H1 (cell line): ENCODE measurements around the gene TOP1. TPM values are rescaled to one million over a fixed set of nuclear protein-coding genes. Genes with fewer than 3 reads are reported as not detected.

Experiments
- CTCF ChIA-PET: fragments of 300-600 bp; sonication (Branson Sonifier 250); formaldehyde crosslinking; loops from one replicate; lab custom pipeline; 2021; ENCODE audit not compliant: partially characterized antibody; lab: Charles Lee
- POLR2A ChIA-PET: fragments of 300-600 bp; sonication (Branson Sonifier 250); formaldehyde crosslinking; loops from one replicate; lab custom pipeline; 2021; ENCODE audit warnings: inconsistent platforms; ENCODE audit not compliant: partially characterized antibody; lab: Charles Lee
- DNase-seq, 2 experiments: peaks; one replicate each; pipeline versions ENCODE4 v3.0.0 to v3.0.0-alpha.2; 2010 to 2022; ENCODE audit warnings: low spot score in 2 of 2, low read depth in 1 of 2, mixed read lengths in 1 of 2
- FAIRE-seq: peaks from 2 replicates; lab custom pipeline; 2011; peaks lifted over from hg19 to GRCh38; lab: Jason Lieb, UNC
- H2AFZ ChIP-seq: 2 replicates; pipeline ENCODE4 v1.8.1; 2012; ENCODE audit warnings: low read length, inconsistent platforms
- H2AK5ac ChIP-seq: 2 replicates; pipeline ENCODE4 v1.6.1; 2013; ENCODE audit warnings: low read depth, low read length
- H2BK120ac ChIP-seq: replicated peaks from 2 replicates; pipeline ENCODE3; 2013; ENCODE audit warnings: low read depth, low read length, inconsistent platforms
- H2BK12ac ChIP-seq: 2 replicates; pipeline ENCODE4 v1.6.1; 2013; ENCODE audit warnings: low read depth, low read length
- H2BK15ac ChIP-seq: 2 replicates; pipeline ENCODE4 v1.6.1; 2013; ENCODE audit warnings: low read length
- H2BK20ac ChIP-seq: 2 replicates; pipeline ENCODE4 v1.6.1; 2013; ENCODE audit warnings: low read length
- H2BK5ac ChIP-seq: 2 replicates; pipeline ENCODE4 v1.6.1; 2013; ENCODE audit warnings: low read depth, low read length
- H3K14ac ChIP-seq: 2 replicates; pipeline ENCODE4 v1.6.1; 2013; ENCODE audit warnings: inconsistent platforms; ENCODE audit not compliant: insufficient read length
- H3K18ac ChIP-seq: 2 replicates; pipeline ENCODE4 v1.6.1; 2013; ENCODE audit warnings: low read length; ENCODE audit errors: extremely low read depth
- H3K23ac ChIP-seq: 2 replicates; pipeline ENCODE4 v1.6.1; 2013; ENCODE audit warnings: inconsistent platforms; ENCODE audit not compliant: insufficient read length
- H3K23me2 ChIP-seq: 2 replicates; pipeline ENCODE4 v1.6.1; 2013; ENCODE audit warnings: low read depth, low read length
- H3K27ac ChIP-seq: 2 replicates; pipeline ENCODE4 v1.6.1; 2011; ENCODE audit warnings: low read depth, low read length, inconsistent platforms
- H3K27me3 ChIP-seq, 4 experiments: replicated peaks in 1 of 4; 1 replicate in 1 of 4; 2 replicates in 3 of 4; pipeline versions ENCODE4 v1.6.1 to v1.8.1; 2011 to 2013; ENCODE audit warnings: low read length in 3 of 4, mild to moderate bottlenecking in 3 of 4, inconsistent platforms in 2 of 4, mixed read lengths in 2 of 4, moderate library complexity in 1 of 4; ENCODE audit not compliant: control insufficient read depth in 3 of 4, insufficient read depth in 3 of 4; ENCODE audit errors: extremely low read depth in 1 of 4
- H3K36me3 ChIP-seq, 4 experiments: 2 replicates each; pipeline versions ENCODE4 v1.6.1 to v1.8.1; 2011 to 2013; ENCODE audit warnings: mild to moderate bottlenecking in 4 of 4, low read length in 3 of 4, moderate library complexity in 2 of 4, control low read depth in 1 of 4, inconsistent platforms in 1 of 4; ENCODE audit not compliant: insufficient read depth in 4 of 4, control insufficient read depth in 2 of 4
- H3K4ac ChIP-seq: replicated peaks from 2 replicates; pipeline ENCODE3; 2013; ENCODE audit warnings: low read length, low read depth, mixed read lengths, inconsistent platforms; ENCODE audit not compliant: insufficient read length
- H3K4me1 ChIP-seq, 4 experiments: replicated peaks in 1 of 4; 1 replicate in 1 of 4; 2 replicates in 3 of 4; pipeline versions ENCODE4 v1.6.1 to v1.8.1; 2011 to 2013; ENCODE audit warnings: low read length in 3 of 4, inconsistent platforms in 2 of 4, mixed read lengths in 1 of 4; ENCODE audit not compliant: insufficient read depth in 4 of 4, control insufficient read depth in 3 of 4
- H3K4me2 ChIP-seq, 2 experiments: 2 replicates each; pipeline versions ENCODE4 v1.6.1 to v1.8.1; 2011 to 2013; ENCODE audit warnings: low read depth in 2 of 2, low read length in 2 of 2, control low read depth in 1 of 2, inconsistent platforms in 1 of 2, mild to moderate bottlenecking in 1 of 2; ENCODE audit not compliant: insufficient read depth in 1 of 2
- H3K4me3 ChIP-seq, 4 experiments: fragments of 200-600, 300-600 bp in 1 of 4; sonication (generic), shearing (Covaris generic), sonication (Bioruptor Twin) in 1 of 4; 2 replicates each; pipeline versions ENCODE4 v1.5.1 to v1.8.1; 2011 to 2016; ENCODE audit warnings: low read length in 4 of 4, low read depth in 3 of 4, control low read depth in 2 of 4, inconsistent platforms in 2 of 4, mild to moderate bottlenecking in 2 of 4, mixed read lengths in 1 of 4, moderate library complexity in 1 of 4; ENCODE audit not compliant: insufficient read depth in 2 of 4; ENCODE audit errors: extremely low read depth in 1 of 4
- H3K56ac ChIP-seq: replicated peaks from 2 replicates; pipeline ENCODE3; 2013; ENCODE audit warnings: low read depth, mild to moderate bottlenecking, mixed read lengths, low read length, inconsistent platforms; ENCODE audit not compliant: insufficient read length
- H3K79me1 ChIP-seq: 2 replicates; pipeline ENCODE4 v1.6.1; 2013; ENCODE audit warnings: low read depth, low read length, control low read depth
- H3K79me2 ChIP-seq, 2 experiments: 2 replicates each; pipeline versions ENCODE4 v1.6.1 to v1.8.1; 2012 to 2013; ENCODE audit warnings: low read length in 2 of 2, mild to moderate bottlenecking in 2 of 2, inconsistent platforms in 1 of 2; ENCODE audit not compliant: insufficient read depth in 2 of 2, control insufficient read depth in 1 of 2
- H3K9ac ChIP-seq, 4 experiments: replicated peaks in 1 of 4; 1 replicate in 1 of 4; 2 replicates in 3 of 4; pipeline versions ENCODE4 v1.6.1 to v1.8.1; 2011 to 2013; ENCODE audit warnings: low read depth in 3 of 4, low read length in 3 of 4, control low read depth in 2 of 4, mild to moderate bottlenecking in 2 of 4, moderate library complexity in 2 of 4, inconsistent platforms in 1 of 4; ENCODE audit errors: extremely low read depth in 1 of 4
- H3K9me3 ChIP-seq, 2 experiments: 2 replicates each; pipeline versions ENCODE4 v1.6.1 to v1.8.1; 2012 to 2013; ENCODE audit warnings: mild to moderate bottlenecking in 2 of 2, moderate library complexity in 2 of 2, control low read depth in 1 of 2, inconsistent platforms in 1 of 2, low read depth in 1 of 2, low read length in 1 of 2, mixed read lengths in 1 of 2; ENCODE audit not compliant: insufficient read depth in 2 of 2
- H4K20me1 ChIP-seq, 2 experiments: replicated peaks in 1 of 2; 2 replicates each; pipeline versions ENCODE3 to v1.8.1; 2011 to 2013; ENCODE audit warnings: inconsistent platforms in 2 of 2, low read length in 2 of 2, mild to moderate bottlenecking in 1 of 2; ENCODE audit not compliant: insufficient read depth in 2 of 2, control insufficient read depth in 1 of 2
- H4K5ac ChIP-seq: 2 replicates; pipeline ENCODE4 v1.6.1; 2013; ENCODE audit warnings: low read length, low read depth, mixed read lengths, inconsistent platforms; ENCODE audit not compliant: insufficient read length
- H4K8ac ChIP-seq: 2 replicates; pipeline ENCODE4 v1.8.0; 2013; ENCODE audit warnings: mild to moderate bottlenecking, moderate library complexity, low read length, inconsistent platforms; ENCODE audit not compliant: insufficient read depth; ENCODE audit errors: extremely low read depth
- H4K91ac ChIP-seq: replicated peaks from 2 replicates; pipeline ENCODE3; 2013; ENCODE audit warnings: low read length, mixed read lengths, inconsistent platforms; ENCODE audit not compliant: insufficient read length
- CEBPB ChIP-seq: IDR thresholded peaks from 2 replicates; pipeline ENCODE4 v1.6.1; 2012; ENCODE audit warnings: low read depth, low read length
- CREB1 ChIP-seq: IDR thresholded peaks from 2 replicates; pipeline ENCODE4 v1.6.1; 2012; ENCODE audit warnings: inconsistent platforms
- EZH2 ChIP-seq: fragments of 200-600 bp; sonication (generic); IDR thresholded peaks from 2 replicates; pipeline ENCODE4 v1.7.1; 2012; ENCODE audit warnings: low read depth, mild to moderate bottlenecking, moderate library complexity, low read length, inconsistent platforms; ENCODE audit not compliant: severe bottlenecking
- JUN ChIP-seq: IDR thresholded peaks from 2 replicates; pipeline ENCODE4 v1.6.1; 2011; ENCODE audit warnings: low read depth, mild to moderate bottlenecking, improper control_type of control experiment, low read length
- JUND ChIP-seq: IDR thresholded peaks from 2 replicates; pipeline ENCODE4 v1.6.1; 2011; ENCODE audit warnings: mild to moderate bottlenecking, improper control_type of control experiment, low read length
- KDM1A ChIP-seq: fragments of 200-600, 300-600 bp; sonication (generic); IDR thresholded peaks from 2 replicates; pipeline ENCODE4 v1.7.1; 2016; ENCODE audit warnings: mild to moderate bottlenecking, low read length, borderline replicate concordance
- SAP30 ChIP-seq: fragments of 300-600 bp; sonication (generic); IDR thresholded peaks from 2 replicates; pipeline ENCODE4 v1.7.1; 2012; ENCODE audit warnings: low read length, moderate library complexity, mild to moderate bottlenecking, inconsistent platforms; ENCODE audit not compliant: insufficient read depth, insufficient replicate concordance
- SRF ChIP-seq: IDR thresholded peaks from 2 replicates; pipeline ENCODE4 v1.6.1; 2011; ENCODE audit warnings: mild to moderate bottlenecking, low read depth, low read length, moderate library complexity
- SUZ12 ChIP-seq: fragments of 200-600 bp; sonication (generic); IDR thresholded peaks from 2 replicates; pipeline ENCODE4 v1.6.1; 2012; ENCODE audit warnings: mild to moderate bottlenecking, inconsistent platforms, low read length, moderate library complexity, mixed read lengths
- TAF7 ChIP-seq: optimal IDR thresholded peaks from 2 replicates; pipeline ENCODE3; 2011; ENCODE audit warnings: low read depth, mild to moderate bottlenecking, inconsistent platforms, low read length, moderate library complexity, borderline replicate concordance
- TBP ChIP-seq: IDR thresholded peaks from 2 replicates; pipeline ENCODE4 v1.6.1; 2011; ENCODE audit warnings: low read depth, low read length, improper control_type of control experiment
- TCF12 ChIP-seq: IDR thresholded peaks from 2 replicates; pipeline ENCODE4 v1.6.1; 2011; ENCODE audit warnings: low read depth, mild to moderate bottlenecking, low read length
- WGBS, 2 experiments: shearing (Covaris generic) in 1 of 2; methylation state at CpG; one replicate each; pipeline versions ENCODE4 v1.1.6 to v1.1.7; 2013 to 2015; ENCODE audit warnings: low lambda C conversion rate in 2 of 2, mixed read lengths in 2 of 2, inconsistent platforms in 1 of 2, low coverage in 1 of 2, missing lambda C conversion rate in 1 of 2; ENCODE audit not compliant: insufficient replicate concordance in 2 of 2, insufficient coverage in 1 of 2, insufficient read length in 1 of 2; ENCODE audit errors: extremely low coverage in 1 of 2, missing lambda C conversion rate in 1 of 2; 5-methylcytosine and 5-hydroxymethylcytosine counted together
- polyA plus RNA-seq, 7 experiments: library from polyadenylated mRNA; depleted of rRNA in 3 of 7; stranded (reverse) in 5 of 7; unstranded in 2 of 7; fragments of >200 nt in 5 of 7; fragments of 200-250 nt in 2 of 7; gene quantifications; 1 replicate in 5 of 7; 2 replicates in 1 of 7; 4 replicates in 1 of 7; pipeline versions ENCODE4 v1.2.1 to v1.2.3, GENCODE V29; 2011 to 2013; ENCODE audit warnings: missing spikeins in 2 of 7, mixed read lengths in 2 of 7
- total RNA-seq: library from RNA; stranded (reverse); fragmentation: NEBNext Ultra II Directional; extraction: Animal tissue kit (Norgen Biotek cat#: 25700); gene quantifications from 2 replicates; pipeline ENCODE4 v1.2.1, GENCODE V29; 2021

The TOP1 gene
- total and polyA plus RNA-seq, 2 of the 8 experiments (the other 6 are each of a cell fraction or from before 2014, with no cell fraction given), result 7.4 to 108 TPM

DNA sequence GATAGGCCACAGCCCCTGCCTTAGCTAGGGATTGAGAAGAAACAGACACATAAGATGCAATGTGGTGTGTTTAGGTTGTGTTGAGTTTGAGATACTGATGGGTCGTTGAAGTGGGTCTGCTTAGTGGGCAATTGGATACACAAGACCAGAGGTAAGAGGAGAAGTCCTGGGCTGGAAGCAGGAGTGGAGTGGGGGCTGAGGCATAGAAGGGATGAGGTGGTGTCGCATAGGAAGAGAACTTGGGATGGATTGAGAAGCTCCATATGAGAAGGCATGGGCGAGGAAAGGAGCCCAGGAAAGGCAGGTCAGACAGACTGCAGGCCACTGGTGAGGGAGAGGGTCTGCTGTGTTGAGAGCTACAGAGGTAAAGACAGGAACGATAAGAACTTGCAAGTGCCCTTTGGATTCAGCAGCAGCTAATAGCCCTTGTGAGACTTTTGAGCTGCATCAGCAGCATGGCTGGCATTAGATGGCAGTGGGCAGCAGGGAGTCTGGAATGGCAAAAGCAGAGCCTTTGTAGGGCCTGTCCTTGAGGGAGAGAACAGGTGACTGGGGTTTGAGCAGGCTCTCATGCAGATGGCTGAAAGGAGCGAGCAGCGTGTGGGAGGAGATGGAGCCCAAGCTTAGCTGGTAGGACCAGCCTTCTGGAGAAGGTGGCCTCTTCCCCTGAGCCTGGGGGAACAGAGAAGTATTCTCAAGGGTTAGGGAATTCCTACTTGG, 141.9 kb downstream of the TOP1 start:
- Histone ChIP-seq H3K4ac (no peak overlapping the region), H3K4me1 (no peaks in the 10 kb centered on the region; a peak in 1 of 7 replicates), H3K36me3 (peaks cover 47 to 82% (median 77%) of the 10 kb centered on the region in 4 experiments), H2BK12ac (no peak overlapping the region), H3K9me3 (no peaks in the 10 kb centered on the region), H3K23me2 (no peaks in the 10 kb centered on the region), H3K79me2 (no peaks in the 10 kb centered on the region), H2BK120ac (no peak overlapping the region), H2BK5ac (no peak overlapping the region), H4K91ac (no peak overlapping the region), H3K14ac (no peak overlapping the region), H2AK5ac (no peak overlapping the region), H3K4me3 (no peak overlapping the region), H3K27ac (no peak overlapping the region), H3K79me1 (no peaks in the 10 kb centered on the region; the same call in 1 of the 2 replicates), H3K27me3 (no peaks in the 10 kb centered on the region), H4K8ac (no peak overlapping the region; the same call in 1 of the 2 replicates), H3K9ac (no peak overlapping the region), H2BK20ac (no peak overlapping the region), H4K20me1 (peaks cover 17 to 18% of the 10 kb centered on the region in 2 experiments), H3K23ac (no peak overlapping the region), H3K18ac (no peak overlapping the region), H4K5ac (no peak overlapping the region), H3K4me2 (no peak overlapping the region), H3K56ac (no peak overlapping the region), H2BK15ac (no peak overlapping the region), H2AFZ (no peak overlapping the region)
- CTCF ChIA-PET, result interaction anchor here (0.6 to 6.3 kb wide), 10 partner anchors 10 to 589 kb away, joined by 3 to 47 read pairs (median 4); partner anchors contain the start of gene LPIN3
- FAIRE-seq (no peak), DNase-seq (no peak)
- POLR2A ChIA-PET, result interaction anchor here (0.9 to 6.1 kb wide), 5 partner anchors 10 to 32 kb away, joined by 3 to 23 read pairs (median 4); no protein-coding TSS in a partner anchor
- no peak for TF ChIP-seq SAP30
- TF ChIP-seq SUZ12, result no peak
- TF ChIP-seq TBP, result no peak
- TF ChIP-seq JUN, result no peak
- TF ChIP-seq TCF12, result no peak
- TF ChIP-seq EZH2, result no peak
- TF ChIP-seq CEBPB, result no peak
- TF ChIP-seq KDM1A, result no peak
- TF ChIP-seq TAF7, result no peak
- TF ChIP-seq SRF, result no peak
- TF ChIP-seq CREB1, result no peak
- TF ChIP-seq JUND, result no peak
- 95% methylated on average over 6 of the region's 6 CpGs; no CpG with 5 or more reads in 1 of the 2 experiments for WGBS, 2 experiments
